HEK293T (cell line): ENCODE measurements around the gene PTPRM.

Experiments
- CTCF ChIA-PET: fragments of 350-600 bp; formaldehyde crosslinking; extraction: SDS; loops from one replicate; lab custom pipeline; 2021; ENCODE audit warnings: antibody characterized with exemption, inconsistent platforms; lab: Yijun Ruan, JAX
- POLR2A ChIA-PET: fragments of 350-600 bp; formaldehyde crosslinking; extraction: SDS; loops from one replicate; lab custom pipeline; 2020; ENCODE audit warnings: antibody characterized with exemption, inconsistent platforms; lab: Yijun Ruan, JAX
- DNase-seq: peaks from one replicate; pipeline ENCODE4 v3.0.0; 2012; ENCODE audit warnings: mixed read lengths; ENCODE audit errors: extremely low spot score
- ARNT ChIP-seq: fragments of 450-650 bp; IDR thresholded peaks from 2 replicates; pipeline ENCODE4 v1.6.1; 2017; ENCODE audit warnings: mild to moderate bottlenecking
- BHLHE40 ChIP-seq: fragments of 450-650 bp; IDR thresholded peaks from 2 replicates; pipeline ENCODE4 v1.6.1; 2016; ENCODE audit warnings: mild to moderate bottlenecking, moderate library complexity, borderline replicate concordance
- CTBP1 ChIP-seq: fragments of 450-650 bp; IDR thresholded peaks from 2 replicates; pipeline ENCODE4 v1.6.1; 2016; ENCODE audit warnings: borderline replicate concordance
- ELF4 ChIP-seq: fragments of 450-650 bp; IDR thresholded peaks from 2 replicates; pipeline ENCODE4 v1.6.1; 2017; ENCODE audit warnings: antibody characterized with exemption
- FOXA1 ChIP-seq: fragments of 450-650 bp; IDR thresholded peaks from 2 replicates; pipeline ENCODE4 v1.6.1; 2016; ENCODE audit warnings: mild to moderate bottlenecking
- FOXK2 ChIP-seq: fragments of 450-650 bp; IDR thresholded peaks from 2 replicates; pipeline ENCODE4 v1.6.1; 2016; ENCODE audit warnings: mild to moderate bottlenecking
- FOXM1 ChIP-seq: fragments of 450-650 bp; IDR thresholded peaks from 2 replicates; pipeline ENCODE4 v1.6.1; 2017; ENCODE audit warnings: mild to moderate bottlenecking, borderline replicate concordance
- HDGF ChIP-seq: fragments of 450-650 bp; IDR thresholded peaks from 2 replicates; pipeline ENCODE4 v1.6.1; 2017; ENCODE audit warnings: antibody characterized with exemption, borderline replicate concordance
- L3MBTL2 ChIP-seq: fragments of 450-650 bp; conservative IDR thresholded peaks from 2 replicates; pipeline ENCODE4 v1.6.1; 2016; ENCODE audit warnings: mild to moderate bottlenecking
- LEF1 ChIP-seq: fragments of 450-650 bp; IDR thresholded peaks from 2 replicates; pipeline ENCODE4 v1.6.1; 2017; ENCODE audit warnings: mild to moderate bottlenecking, borderline replicate concordance
- NFRKB ChIP-seq: fragments of 450-650 bp; IDR thresholded peaks from 2 replicates; pipeline ENCODE4 v1.6.1; 2016; ENCODE audit warnings: mild to moderate bottlenecking, moderate library complexity
- SP1 ChIP-seq: fragments of 450-650 bp; IDR thresholded peaks from 2 replicates; pipeline ENCODE4 v1.6.1; 2017
- SUZ12 ChIP-seq: fragments of 450-650 bp; IDR thresholded peaks from 2 replicates; pipeline ENCODE4 v1.6.1; 2016; ENCODE audit warnings: mild to moderate bottlenecking
- TARDBP ChIP-seq: fragments of 450-650 bp; IDR thresholded peaks from 2 replicates; pipeline ENCODE4 v1.6.1; 2016
- ZNF384 ChIP-seq: fragments of 450-650 bp; IDR thresholded peaks from 2 replicates; pipeline ENCODE4 v1.6.1; 2016
- TF ChIP-seq, protein P1 (sequence below): fragments of 450-650 bp; IDR thresholded peaks from 2 replicates; pipeline ENCODE4 v1.6.1; 2016

The PTPRM gene

DNA sequence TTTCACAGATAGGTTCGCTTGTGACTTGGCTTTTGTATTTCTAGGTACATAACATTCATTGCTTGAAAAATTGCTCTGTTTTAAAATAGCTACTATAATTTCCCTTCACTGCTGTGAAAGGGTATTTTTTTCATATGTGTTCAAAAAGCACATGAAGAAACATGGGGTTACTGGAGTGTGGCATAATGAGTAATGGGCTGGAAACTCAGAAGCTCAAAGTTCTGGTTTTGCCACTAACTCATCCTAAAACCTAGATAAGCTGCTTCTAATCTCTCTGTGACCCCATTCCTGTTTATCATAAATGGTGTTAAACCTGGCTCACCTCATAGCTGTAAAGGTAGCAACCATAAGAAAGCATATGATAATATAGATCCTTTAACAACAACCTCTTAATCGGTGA, 319.3 kb downstream of the PTPRM start:
- CTCF ChIA-PET, result no interaction called here
- no peak for DNase-seq
- no peak for TF ChIP-seq FOXK2
- no peak for TF ChIP-seq SUZ12
- no peak for TF ChIP-seq L3MBTL2
- TF ChIP-seq FOXM1, result no peak
- no peak for TF ChIP-seq BHLHE40
- no peak for TF ChIP-seq ARNT
- no peak for TF ChIP-seq SP1
- no peak for TF ChIP-seq ZNF384
- TF ChIP-seq ELF4, result no peak
- no peak for TF ChIP-seq NFRKB
- no peak for TF ChIP-seq TARDBP
- TF ChIP-seq CTBP1, result no peak
- TF ChIP-seq, protein P1, sequence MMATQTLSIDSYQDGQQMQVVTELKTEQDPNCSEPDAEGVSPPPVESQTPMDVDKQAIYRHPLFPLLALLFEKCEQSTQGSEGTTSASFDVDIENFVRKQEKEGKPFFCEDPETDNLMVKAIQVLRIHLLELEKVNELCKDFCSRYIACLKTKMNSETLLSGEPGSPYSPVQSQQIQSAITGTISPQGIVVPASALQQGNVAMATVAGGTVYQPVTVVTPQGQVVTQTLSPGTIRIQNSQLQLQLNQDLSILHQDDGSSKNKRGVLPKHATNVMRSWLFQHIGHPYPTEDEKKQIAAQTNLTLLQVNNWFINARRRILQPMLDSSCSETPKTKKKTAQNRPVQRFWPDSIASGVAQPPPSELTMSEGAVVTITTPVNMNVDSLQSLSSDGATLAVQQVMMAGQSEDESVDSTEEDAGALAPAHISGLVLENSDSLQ, result no peak
- no peak for TF ChIP-seq FOXA1
- POLR2A ChIA-PET, result no interaction called here

DNA sequence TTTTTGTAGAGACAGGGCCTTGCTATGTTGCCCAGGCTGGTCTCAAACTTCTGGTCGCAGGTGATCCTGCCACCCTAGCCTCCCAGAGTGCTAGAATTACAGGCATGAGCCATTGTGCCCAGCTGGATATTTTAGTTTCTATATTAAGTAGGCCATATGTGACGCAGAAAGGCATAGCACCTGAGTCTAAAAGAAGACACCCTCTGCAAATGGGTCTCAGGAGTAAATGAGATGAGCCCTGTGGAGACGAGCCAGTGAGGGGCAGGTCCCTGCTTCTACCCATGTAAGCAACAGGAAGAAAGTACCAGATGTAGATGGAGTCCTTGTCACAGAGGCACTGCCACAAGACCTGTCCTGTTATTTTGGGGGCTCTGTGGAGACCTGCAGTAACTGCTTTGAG, 322.4 kb downstream of the PTPRM start:
- TF ChIP-seq HDGF, result no peak
- no peak for TF ChIP-seq ARNT
- TF ChIP-seq ELF4, result no peak
- TF ChIP-seq FOXA1, result no peak
- TF ChIP-seq, protein P1, result no peak
- no peak for TF ChIP-seq LEF1
- no peak for TF ChIP-seq FOXM1
- no peak for TF ChIP-seq CTBP1
- no peak for TF ChIP-seq L3MBTL2
- no peak for DNase-seq
- CTCF ChIA-PET, result no interaction called here
- POLR2A ChIA-PET, result no interaction called here

DNA sequence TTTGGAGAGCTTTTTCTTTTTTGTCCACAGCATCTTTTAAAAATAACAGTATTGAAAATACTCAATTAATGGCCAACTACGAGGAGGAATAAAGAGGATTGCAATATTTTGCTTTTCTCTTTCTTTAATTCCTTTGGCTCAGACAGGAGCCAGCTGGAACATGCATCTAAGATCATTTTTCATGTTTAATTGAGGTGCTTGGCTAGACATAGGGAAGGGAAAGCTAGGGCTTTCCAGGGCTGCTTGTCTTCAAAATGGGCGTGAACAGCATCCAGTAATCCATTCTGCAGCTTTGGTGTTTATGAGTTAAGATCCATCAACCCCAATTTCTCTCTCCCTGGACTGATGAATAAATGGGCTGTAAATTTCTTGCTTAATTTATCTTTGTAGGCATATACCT, 323.0 kb downstream of the PTPRM start:
- CTCF ChIA-PET, result no interaction called here
- POLR2A ChIA-PET, result no interaction called here
- TF ChIP-seq, protein P1, result no peak
- TF ChIP-seq NFRKB, result no peak
- TF ChIP-seq FOXA1, result no peak
- TF ChIP-seq CTBP1, result no peak
- TF ChIP-seq ARNT, result no peak
- DNase-seq, result no peak

DNA sequence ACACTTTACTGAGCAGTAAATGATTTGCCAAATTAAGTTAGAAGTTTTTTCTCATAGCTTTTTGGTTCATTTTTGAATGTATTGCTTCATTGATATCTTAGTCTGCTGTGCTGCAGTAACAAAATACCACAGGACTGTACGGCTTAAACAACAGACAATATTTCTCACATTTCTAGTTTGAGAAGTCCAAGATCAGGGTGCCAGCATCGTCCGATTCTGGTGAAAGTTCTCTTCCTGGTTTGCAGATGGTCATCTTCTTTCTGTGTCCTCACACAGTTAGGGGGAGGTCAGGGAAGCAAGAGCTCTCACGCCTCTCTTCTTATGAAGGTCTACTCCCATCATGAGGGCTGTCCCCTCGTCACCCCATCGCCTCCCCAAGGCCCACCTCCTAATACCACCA, 325.4 kb downstream of the PTPRM start:
- ChIA-PET CTCF (no interaction called here), POLR2A (no interaction called here)
- no peak for DNase-seq
- TF ChIP-seq BHLHE40 (no peak), ELF4 (no peak), ZNF384 (no peak), HDGF (no peak), TARDBP (no peak), CTBP1 (no peak), L3MBTL2 (no peak)
- TF ChIP-seq, protein P1, result no peak

DNA sequence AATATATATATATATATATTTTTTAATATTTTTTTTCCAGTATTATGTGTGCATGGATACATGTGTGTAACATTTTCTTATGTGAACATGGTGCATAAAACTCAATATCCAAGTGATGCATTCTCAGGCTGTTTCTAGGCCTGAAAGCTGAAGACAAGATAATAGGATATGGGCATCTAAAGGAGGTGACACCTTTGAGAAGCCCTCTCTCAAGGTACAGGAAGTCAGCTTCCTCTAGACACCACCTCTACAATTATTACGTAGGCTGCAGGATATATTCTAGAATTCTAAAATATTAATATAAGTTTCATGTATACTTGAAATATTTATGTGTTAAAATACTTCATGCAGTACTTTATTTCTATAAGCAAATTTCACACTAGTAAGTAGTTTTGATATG, 327.5 kb downstream of the PTPRM start:
- POLR2A ChIA-PET, result no interaction called here
- CTCF ChIA-PET, result no interaction called here
- no peak for DNase-seq

More for the DNA sequence above, 327.5 kb downstream of the PTPRM start:
- TF ChIP-seq ARNT, result no peak
- no peak for TF ChIP-seq ELF4
- TF ChIP-seq FOXM1, result no peak
- no peak for TF ChIP-seq FOXA1
- no peak for TF ChIP-seq L3MBTL2
- no peak for TF ChIP-seq FOXK2
- TF ChIP-seq, protein P1, result no peak
- TF ChIP-seq CTBP1, result no peak
- TF ChIP-seq SUZ12, result no peak
- TF ChIP-seq SP1, result no peak
- TF ChIP-seq NFRKB, result no peak
- TF ChIP-seq LEF1, result no peak
- no peak for TF ChIP-seq HDGF
- no peak for TF ChIP-seq BHLHE40
